Urothelium cell line (cell line): ENCODE data around the gene KRT39.
A peak's percentile ranks its signal among the peaks of the same experiment; 100 is the strongest.
"Not testable (repeated sequence)": the region's sequence is repeated elsewhere in the genome, so short reads cannot be mapped to it uniquely, and the experiment has no call there.

Source experiments
- DNase-seq: peaks from one replicate; pipeline ENCODE4 v3.0.0; 2011; ENCODE audit warnings: low spot score, mixed read lengths
- FAIRE-seq: peaks from 2 replicates; lab custom pipeline; 2011; peaks lifted over from hg19 to GRCh38; lab: Jason Lieb, UNC

The KRT39 gene

DNA sequence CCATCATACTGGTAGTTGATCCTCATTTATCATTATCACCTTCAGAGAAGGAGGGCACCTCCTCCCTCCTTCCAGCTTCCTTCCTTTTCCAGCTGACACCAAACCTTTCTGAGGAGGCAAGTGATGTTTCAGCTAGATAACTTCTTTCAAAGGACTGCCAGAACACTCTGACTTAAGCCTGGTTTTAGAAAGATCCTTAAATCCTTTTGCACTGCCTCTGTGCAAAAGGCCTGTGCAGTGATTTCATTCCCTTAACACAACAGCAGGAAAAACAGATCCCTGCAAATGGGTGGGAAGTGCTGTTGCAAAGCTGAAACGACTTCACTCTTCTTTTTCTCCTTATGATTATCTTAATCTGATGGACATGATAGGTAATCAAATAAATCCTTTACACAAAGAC lies 22.2 kb downstream of the KRT39 start:
- no peak for DNase-seq
- FAIRE-seq: no peak

DNA sequence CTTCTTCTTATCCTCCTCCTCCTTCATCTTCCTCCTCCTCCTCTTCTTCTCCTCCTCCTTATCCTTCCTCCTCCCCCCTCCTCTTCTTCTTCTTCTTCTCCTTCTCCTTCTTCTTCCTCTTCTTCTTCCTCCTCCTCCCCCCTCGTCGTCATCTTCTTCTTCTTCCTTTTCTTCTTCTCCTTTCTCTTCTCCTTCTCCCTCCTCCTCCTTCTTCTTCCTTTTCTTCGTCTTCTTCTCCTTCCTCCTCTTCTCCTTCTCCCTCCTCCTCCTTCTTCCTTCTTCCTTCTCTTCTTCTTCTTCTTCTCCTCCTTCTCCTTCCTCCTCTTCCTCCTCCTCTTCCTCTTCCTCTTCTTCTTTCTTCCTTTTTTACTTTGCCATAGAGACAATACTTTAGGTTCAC lies 24.2 kb downstream of the KRT39 start:
- DNase-seq: no peak
- no peak for FAIRE-seq

DNA sequence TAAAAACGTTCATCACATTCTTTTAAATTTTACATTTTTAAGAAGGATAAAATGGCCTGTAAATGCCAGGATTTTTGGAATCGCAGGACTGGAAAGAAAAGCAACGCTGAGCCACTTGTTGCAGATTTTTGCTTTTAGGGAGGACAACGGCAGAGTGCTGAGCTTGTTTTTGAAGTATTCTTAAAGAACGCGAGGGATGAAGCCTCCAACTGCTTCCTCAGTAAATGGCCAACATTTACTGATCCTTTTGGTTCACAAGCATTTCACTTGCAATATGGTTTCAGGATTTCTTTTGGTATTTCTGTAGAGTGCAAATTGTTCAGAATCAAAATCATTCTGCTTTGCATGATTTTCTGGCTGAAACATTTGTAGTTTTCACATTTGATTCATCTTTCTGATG lies 26.5 kb downstream of the KRT39 start:
- FAIRE-seq: no peak
- no peak for DNase-seq

DNA sequence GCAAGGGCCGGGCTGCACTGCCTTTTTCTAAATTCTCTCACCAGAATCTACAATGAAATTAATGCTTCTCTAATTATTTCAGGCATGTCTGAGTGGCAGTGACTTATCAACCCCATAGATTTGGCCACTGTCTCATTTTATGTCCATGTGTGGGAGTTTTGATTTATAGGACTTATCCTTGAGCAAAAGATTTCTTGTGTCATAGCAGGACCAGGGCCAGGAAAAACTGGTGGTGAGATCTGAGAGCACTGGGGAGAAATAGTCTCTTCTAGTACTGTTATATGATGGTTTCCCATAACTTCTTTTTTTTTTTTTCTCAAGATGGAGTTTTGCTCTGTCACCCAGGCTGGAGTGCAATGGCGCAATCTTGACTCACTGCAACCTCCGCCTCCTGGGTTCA lies 27.8 kb downstream of the KRT39 start:
- DNase-seq: no peak
- no peak for FAIRE-seq

DNA sequence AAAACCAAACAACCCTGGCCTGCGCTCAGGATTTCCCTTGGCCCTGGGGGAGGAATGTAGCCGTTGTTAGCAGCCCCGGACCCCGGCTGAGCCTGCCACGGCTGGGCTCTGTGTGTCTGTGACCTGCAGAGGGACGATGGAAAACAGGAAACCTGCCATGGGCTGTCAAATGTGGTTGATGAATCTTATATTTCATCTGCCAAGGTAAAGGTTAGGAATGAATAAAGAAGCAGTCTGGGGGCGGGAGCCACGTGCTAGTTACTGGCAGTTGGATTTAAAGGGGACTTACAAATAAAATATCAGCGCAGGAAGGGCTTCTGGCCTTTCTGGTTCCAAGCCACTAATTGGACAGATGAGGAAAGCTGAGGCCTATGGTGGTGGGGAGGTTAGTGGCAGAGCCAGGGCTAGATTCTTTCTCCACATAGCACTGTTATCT lies 29.3 kb downstream of the KRT39 start, which contains the start of gene KRT23:
Gene KRT23 (minus strand): TSS at position 263 of the 436 bp plus-strand sequence. CDS start 1,043 bp downstream, outside the sequence.
- DNase-seq (no peak), FAIRE-seq (no peak)

DNA sequence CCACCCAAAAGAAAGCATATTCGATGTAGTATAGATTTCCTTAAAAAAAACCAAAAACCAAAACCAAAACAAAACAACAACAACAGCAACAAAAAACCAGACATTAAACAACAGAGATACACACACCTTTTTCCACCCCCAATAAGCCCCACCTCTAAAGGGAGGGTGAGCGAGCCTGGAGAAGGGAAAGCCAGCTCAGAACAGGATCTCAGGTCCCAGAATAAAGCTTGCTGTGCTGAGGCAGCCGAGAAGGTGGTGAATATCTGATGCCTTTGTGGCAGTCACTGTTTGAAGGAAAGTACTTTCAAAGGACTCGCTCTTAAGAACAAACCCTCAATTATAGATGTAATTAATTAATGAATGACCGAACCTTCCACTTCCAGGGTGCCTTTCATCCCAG lies 29.8 kb downstream of the KRT39 start:
- FAIRE-seq (no peak), DNase-seq (no peak)

DNA sequence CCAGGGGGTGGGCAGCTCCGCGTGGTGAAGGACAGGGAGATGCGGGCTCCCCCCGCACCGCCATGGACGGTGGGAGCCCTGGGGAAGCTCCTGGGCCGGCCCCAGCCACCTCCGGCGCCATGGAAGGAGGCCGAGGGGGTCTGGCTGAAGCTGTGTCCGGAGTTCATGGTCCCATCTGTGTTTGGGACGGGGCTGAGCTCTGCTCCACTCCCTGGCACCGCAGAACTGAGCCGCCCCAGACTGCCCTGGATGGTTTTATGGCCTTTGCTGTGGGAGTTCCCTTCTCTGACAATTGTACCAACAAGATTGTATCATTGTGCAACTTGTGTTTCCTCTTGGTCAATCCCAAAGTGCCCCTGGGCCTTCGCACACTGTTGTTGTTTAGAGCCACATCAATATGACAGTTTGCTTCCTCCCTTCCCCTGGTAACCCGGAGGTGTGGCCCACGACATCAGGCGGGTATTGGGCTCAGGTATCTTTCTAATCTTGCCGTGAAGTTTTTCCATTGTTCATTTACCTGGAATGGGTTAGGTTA lies 30.2 kb downstream of the KRT39 start:
- FAIRE-seq (no peak), DNase-seq (no peak)

DNA sequence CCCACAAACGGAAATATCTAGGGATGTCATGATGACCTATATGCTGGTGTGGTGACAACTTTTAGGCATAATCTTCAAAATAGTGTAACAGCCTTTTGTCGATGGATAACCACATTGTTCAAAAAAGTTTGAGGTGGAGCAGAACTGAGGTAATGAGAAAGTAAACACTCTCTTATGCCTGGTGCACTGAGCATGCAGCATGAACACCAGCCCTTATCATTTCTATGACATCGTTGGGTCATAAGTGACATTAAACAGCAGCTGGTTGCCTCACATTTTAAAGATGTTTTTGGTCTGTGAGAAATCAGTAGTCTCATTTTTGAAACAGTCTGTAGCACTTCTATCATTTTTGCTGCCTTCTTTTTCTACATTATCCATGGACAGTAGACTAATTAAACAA lies 31.1 kb downstream of the KRT39 start:
- no peak for DNase-seq

DNA sequence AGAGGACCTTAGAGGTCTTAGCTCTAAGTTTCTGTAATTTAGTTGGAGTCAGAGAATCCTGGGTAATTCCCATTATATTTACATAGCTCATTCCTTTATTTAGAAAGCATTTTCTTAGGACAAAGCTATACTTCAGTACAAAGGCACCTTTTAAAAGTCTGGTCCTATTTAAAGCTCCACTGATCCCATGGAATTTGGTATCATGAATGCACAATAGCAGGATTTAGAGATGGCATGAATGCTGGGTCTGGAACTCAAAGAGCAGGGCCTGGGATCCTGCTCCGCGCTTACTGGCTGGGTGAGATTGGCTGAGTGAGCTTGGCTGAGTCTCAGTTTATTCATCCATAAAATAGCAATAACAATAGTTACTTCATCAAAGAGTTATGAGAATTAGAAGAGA lies 34.1 kb downstream of the KRT39 start:
- DNase-seq: no peak
- FAIRE-seq: no peak

More for the DNA sequence above, 31.1 kb downstream of the KRT39 start:
- FAIRE-seq: no peak

DNA sequence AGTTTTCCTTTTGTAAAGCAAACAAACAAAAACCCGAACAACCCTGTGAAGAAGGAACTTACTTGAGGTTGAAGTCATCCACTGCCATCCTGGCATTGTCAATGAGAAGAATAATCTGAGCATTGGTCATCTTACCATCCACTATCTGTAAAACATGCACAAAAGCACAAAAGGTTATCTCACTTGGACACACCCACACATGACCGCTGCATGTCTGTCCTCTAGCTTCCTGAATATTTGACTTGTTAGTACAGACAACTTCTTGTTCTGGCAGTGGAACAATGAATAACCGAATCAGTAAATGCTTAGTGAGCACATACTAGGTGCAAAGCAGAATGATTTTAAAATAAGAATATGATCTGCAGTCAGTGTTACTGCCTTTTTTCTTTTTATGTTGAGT lies 35.4 kb downstream of the KRT39 start:
- DNase-seq (no peak), FAIRE-seq (no peak)

DNA sequence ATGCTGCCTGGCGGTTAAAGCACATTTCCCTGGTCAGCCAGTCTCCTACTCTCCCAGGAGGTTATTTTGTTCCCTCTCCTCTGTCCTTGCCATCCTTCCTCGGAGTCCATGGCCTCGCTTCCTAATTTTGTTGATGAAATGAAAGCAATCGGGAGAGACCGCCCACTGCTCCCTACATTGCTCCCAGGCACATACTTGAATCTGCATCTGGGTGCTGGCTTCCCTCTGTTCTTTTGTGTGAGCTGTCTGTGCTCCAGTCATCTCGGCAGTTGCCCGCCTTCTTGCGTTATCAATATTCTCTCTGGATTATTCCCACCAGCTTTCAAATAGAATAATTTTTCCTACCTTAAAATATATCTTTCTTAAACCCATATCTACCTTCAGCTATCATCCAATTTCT lies 40.4 kb downstream of the KRT39 start:
- FAIRE-seq (no peak), DNase-seq (no peak)

DNA sequence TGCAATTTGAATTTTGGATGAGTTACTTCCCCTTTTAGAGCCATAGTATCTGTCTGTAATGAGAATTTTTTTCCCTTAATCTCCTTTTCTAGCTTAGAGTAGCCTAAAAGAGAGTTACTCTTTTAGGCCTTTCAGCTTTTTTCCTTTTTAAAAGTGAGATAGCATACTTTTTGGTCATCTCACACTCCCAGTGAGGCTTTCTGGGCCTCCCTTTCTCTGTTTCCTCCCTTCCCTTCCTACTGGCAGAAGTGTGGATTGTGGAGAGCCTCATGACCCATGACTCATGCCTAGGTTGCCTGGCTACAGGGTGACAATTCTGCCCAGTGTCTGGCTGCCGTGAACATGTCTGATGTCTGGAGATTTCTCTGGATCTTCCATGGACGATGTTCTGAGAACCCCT lies 44.5 kb downstream of the KRT39 start:
- DNase-seq (peak; percentile 86), FAIRE-seq (peak; percentile 89)

DNA sequence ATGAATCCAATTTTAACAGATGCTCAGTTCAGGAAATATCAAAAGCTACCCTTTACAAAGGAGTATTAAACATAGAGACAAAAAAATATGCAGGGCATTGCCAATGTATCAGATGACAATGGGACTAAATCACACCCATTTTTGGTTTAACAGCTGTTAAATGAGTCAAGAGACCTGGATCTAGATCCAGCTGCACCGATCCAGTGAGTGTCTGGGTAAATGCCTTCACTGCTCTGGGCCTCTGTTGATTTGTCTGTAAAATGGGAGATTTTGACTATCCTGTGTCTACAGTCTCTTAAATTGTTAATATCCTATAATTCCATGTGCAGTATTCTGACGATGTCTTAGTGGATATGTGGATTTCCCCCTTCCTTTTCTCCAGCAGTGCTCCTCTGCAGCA lies 45.7 kb downstream of the KRT39 start:
- no peak for DNase-seq
- FAIRE-seq: no peak

DNA sequence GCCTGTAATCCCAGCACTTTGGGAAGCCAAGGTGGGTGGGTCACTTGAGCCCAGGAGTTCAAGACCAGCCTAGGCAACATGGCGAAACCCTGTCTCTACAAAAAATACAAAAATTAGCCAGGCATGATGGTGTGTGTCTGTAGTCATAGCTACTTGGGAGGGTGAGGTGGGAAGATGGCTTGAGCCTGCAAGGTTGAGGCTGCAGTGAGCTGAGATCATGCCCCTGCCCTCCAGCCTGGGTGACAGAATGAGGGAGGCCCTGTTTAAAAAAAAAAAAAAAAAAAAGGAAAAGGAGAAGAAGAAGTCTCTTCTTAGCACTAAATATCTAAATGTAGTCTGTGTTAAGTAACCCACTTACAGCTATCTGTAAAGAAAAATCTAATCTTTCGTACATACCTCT lies 49.6 kb downstream of the KRT39 start:
- DNase-seq, FAIRE-seq: not testable (repeated sequence)

DNA sequence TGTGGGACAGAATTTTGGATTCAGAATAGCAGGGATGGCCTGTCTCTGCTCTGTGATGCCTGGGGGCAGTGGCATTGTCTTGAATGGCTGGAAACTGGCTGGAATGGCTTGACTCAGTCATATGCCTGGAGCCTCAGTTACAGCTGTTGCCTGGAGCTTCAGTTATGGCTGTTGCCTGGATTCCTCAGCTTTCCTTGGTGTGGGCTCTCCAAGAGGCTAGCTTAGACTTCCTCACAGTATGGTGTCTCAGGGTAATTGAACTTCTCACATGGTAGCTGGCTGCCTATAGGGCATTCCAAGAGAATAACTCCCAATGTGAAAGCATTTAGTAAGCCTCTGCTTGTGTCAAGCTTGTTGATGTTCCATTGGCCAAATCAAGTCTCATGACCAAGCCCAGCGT lies 50.4 kb downstream of the KRT39 start:
- FAIRE-seq (no peak), DNase-seq (no peak)

DNA sequence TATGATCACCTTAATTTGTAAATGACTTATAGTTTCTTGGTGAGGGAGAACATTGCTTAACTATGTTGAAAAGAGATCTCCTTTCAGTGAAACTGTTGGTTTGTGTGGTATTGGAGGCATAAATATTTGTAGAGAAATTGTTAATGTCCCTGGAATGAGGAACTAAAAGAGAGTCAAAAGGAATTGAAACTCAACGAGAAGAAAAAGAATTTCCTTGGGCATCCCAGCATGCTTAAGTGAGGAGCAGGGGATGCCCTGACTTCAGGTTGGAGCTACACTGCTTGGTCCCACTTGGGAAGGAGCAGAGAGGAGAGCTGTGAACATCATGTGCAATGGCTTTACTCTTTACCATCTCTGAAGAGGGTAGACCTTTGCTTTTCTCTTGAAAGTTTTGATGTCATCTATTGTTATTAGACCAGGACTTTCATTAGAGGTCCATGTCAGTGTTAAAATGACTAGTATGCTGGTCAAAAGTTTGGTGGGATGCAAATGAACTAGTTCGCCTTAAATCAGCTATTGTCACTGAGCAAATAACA lies 51.0 kb downstream of the KRT39 start:
- no peak for FAIRE-seq
- DNase-seq: no peak

DNA sequence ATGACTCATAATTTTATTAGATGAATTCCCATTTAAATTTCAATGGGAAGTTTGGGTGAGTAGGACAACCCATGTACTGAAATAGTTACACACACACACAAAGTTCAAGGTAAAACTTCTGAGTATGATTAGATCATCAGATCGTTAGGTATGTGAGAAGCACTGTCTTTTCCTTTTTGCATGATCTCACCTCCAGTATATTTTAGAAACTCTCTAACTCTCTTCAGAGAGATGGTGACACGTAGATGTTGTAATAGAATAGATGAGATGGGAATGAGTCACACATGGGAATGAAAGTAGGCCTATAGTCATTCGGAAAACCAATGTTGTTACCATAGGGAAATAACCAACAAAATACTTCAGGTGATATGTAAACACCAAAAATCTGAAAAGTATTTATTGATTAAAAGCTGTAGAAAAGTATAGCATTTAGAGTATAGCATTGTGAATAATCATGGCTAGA lies 51.5 kb downstream of the KRT39 start:
- DNase-seq (peak; percentile 75), FAIRE-seq (no peak)

DNA sequence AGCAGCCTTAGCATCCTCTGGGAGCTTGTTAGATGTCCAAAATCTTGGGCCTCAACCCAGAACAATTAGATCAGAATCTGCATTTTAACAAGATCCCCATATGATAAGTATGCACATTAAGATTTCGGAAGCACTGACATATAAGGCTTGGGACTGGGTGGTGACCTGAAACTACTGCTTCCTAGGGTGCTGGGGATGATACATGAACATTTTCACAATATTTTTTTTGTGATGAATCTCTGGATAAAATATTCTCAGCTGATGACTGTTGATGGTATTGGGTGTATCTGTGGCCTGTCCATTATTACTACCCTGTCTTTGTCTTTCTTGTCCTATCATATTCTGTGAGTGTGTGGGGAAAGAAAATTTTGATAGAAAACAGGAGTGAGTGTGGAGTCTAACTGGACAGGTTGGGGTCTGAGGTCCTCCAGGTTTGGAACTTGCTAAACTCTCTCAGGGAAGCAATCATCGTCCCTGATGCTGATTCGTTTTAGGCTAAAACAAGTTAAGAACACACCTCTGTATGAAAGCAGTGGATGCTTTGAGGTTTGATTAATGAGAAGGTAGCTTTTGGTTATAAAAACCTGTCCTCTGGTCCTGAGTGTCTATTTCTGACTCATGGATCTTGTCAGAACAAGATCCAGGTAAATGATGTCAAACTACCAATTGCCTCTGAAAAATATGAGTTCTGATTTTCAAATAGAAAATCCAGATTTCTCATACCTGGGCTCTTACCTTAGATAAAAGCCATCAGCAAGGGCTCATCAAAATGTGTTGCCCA lies 52.5 kb downstream of the KRT39 start:
- no peak for FAIRE-seq
- no peak for DNase-seq

DNA sequence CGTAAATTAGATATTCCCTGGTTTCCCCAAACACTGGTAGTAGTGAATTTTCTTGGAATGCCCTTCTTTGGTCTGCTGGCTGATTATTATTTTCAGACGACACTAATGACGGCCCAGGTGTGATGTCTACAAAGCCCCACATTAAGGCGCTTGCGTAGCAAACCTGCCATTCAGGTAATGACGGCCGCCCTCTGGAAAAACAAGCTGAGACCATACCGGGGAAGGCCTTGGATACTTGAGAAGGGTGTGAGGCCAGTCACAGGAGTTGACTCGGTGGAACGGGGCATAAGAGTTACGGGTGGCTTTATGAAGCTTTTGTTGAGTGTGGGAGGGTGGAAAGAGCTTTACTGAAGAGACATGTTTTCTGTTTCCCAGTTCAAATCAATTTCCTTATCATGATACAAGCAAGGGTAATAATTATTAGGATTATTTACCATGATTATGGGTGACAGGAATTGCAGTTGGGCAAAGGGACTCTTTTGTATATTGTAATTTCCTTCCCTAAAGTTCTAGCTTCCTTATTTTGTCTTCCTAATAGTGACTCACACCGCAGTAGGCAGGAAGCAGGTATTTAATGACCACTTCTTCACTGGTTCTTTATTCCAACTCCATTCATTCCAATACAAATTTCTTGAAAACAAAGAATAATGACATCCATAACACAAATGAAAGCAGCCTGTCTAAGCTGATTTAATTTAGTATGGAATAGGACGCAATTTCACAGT lies 54.1 kb downstream of the KRT39 start:
- DNase-seq: no peak
- FAIRE-seq: no peak

DNA sequence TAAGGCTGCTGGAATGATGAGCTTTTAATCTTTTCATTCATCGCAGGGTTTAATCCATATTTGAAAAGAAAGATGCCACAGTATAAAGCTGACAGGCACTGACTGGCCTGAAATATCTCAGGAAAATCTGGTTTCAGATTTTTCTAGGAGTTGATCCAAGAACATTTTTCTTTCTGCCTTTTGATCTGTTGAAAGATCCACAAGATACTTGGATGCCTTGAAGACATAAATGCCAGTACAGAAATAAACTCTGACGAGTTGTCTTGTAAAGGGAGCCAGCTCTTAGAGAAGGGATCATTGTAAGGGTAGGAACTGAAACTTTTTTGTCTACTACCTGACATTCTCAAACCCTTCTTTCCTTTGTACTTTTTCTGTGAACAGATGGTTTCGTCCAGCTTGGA lies 56.3 kb downstream of the KRT39 start:
- no peak for DNase-seq
- FAIRE-seq: no peak

DNA sequence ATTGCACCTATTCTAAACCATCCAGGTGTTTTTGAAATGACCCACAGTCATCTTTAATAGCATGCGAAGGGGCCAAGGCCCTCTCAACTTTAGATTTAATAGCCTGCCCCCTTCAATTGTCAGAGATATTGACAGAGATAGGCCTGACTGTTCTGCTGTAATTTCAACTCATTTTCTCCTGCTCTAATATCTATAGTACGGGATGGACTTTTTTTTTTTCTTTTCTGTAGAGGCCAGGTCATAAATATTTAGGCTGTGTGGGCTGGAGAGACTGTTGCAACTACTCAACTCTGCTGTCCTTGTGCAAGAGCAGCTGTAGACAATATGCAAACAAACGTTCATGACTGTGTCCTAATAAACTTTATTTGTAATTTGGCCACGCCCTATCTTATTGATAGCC lies 57.0 kb downstream of the KRT39 start:
- DNase-seq (no peak), FAIRE-seq (no peak)

DNA sequence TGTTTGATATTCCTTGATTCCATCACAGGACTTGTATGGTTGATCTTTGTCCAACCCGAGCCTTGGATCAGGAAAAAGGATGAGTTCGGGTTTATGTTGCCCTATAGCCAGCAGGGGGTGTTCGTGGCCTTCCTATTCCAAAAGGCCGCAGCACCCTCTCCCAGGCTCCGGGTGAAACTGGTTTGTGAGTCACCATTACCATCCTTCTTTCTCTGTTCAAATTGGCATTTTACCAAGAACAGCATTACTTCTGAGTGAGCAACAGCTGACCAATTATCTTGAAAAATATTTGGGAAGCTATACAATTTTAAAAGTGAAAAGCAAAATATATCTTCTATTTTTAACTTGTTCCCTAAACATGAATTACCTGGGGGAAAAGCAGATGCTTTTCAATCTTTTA lies 57.4 kb downstream of the KRT39 start:
- DNase-seq (peak; percentile 89), FAIRE-seq (no peak)
